Body of pancreas (tissue), 4 donors: ENCODE measurements around the gene IQSEC1.

ENCODE experiments used
- CTCF ChIP-seq, 7 experiments: fragments of 450-650 bp in 4 of 7; fragments of 200-600 bp in 3 of 7; sonication (generic) in 3 of 7; IDR thresholded peaks; one replicate each; pipeline ENCODE4 v1.5.1; 2016 to 2019; ENCODE audit warnings: antibody characterized with exemption in 7 of 7
- POLR2A ChIP-seq, 3 donors: fragments of 450-650 bp; IDR thresholded peaks; one replicate each; pipeline ENCODE4 v1.6.1; 2016; ENCODE audit warnings: antibody characterized with exemption in 3 of 3, mild to moderate bottlenecking in 2 of 3

- TF ChIP-seq CTCF (IDR thresholded peaks at IDR 0.05), result no peak
- no peak for TF ChIP-seq POLR2A (IDR thresholded peaks at IDR 0.05)
These were observed 19.3 kb downstream of the IQSEC1 start for GRCh38 chr3:13053893-13054292.
